IPS DF 19.7 (cell line): ENCODE measurements around the gene ESM1.
"Not testable (repeated sequence)": the region's sequence is repeated elsewhere in the genome, so short reads cannot be mapped to it uniquely, and the experiment has no call there.

Source experiments
- DNase-seq: peaks from one replicate; pipeline ENCODE4 v3.0.0-alpha.2; 2013; ENCODE audit warnings: low read depth, low spot score

The ESM1 gene

GRCh38 chr5:54985301-54986268 is at the start of gene ESM1:
Gene ESM1, minus strand, starts transcription at chr5:54985593. Its CDS starts 76 bp downstream, at chr5:54985517.
- DNase-seq, result no peak

GRCh38 chr5:55033568-55033967 is 48.2 kb upstream of the ESM1 start:
- DNase-seq, result no peak

- DNase-seq, result no peak
Measured at GRCh38 chr5:55031492-55031891, 46.1 kb upstream of the ESM1 start.

GRCh38 chr5:55030676-55031369 is 45.4 kb upstream of the ESM1 start:
- no peak for DNase-seq

GRCh38 chr5:55030220-55030619 is 44.8 kb upstream of the ESM1 start:
- DNase-seq, result no peak

GRCh38 chr5:55027595-55027994 is 42.2 kb upstream of the ESM1 start:
- DNase-seq, result no peak

GRCh38 chr5:55022450-55022849 is 37.1 kb upstream of the ESM1 start:
- DNase-seq, result no peak

GRCh38 chr5:55021821-55022220 is 36.4 kb upstream of the ESM1 start:
- DNase-seq, result no peak

GRCh38 chr5:55021410-55021809 is 36.0 kb upstream of the ESM1 start:
- no peak for DNase-seq

- DNase-seq, result not testable (repeated sequence)
Measured at GRCh38 chr5:55010149-55010548, 24.8 kb upstream of the ESM1 start.

- DNase-seq, result no peak
Measured at GRCh38 chr5:55004729-55005128, 19.3 kb upstream of the ESM1 start.

- no peak for DNase-seq
Measured at GRCh38 chr5:55003432-55004065, 18.2 kb upstream of the ESM1 start.

- DNase-seq, result not testable (repeated sequence)
Measured at GRCh38 chr5:55002166-55002565, 16.8 kb upstream of the ESM1 start.

- no peak for DNase-seq
Measured at GRCh38 chr5:54997081-54997480, 11.7 kb upstream of the ESM1 start.

- DNase-seq, result no peak
Measured at GRCh38 chr5:54996466-54996865, 11.1 kb upstream of the ESM1 start.

- DNase-seq, result no peak
Measured at GRCh38 chr5:54995168-54995567, 9.8 kb upstream of the ESM1 start.

- DNase-seq, result no peak
Measured at GRCh38 chr5:54994628-54995027, 9.2 kb upstream of the ESM1 start.

GRCh38 chr5:54993318-54993717 is 7.9 kb upstream of the ESM1 start:
- peak; percentile 23 for DNase-seq

GRCh38 chr5:54991416-54991815 is 6.0 kb upstream of the ESM1 start:
- no peak for DNase-seq

GRCh38 chr5:54990841-54991258 is 5.5 kb upstream of the ESM1 start:
- DNase-seq, result no peak

GRCh38 chr5:54988817-54989216 is 3.4 kb upstream of the ESM1 start:
- no peak for DNase-seq

GRCh38 chr5:54988218-54988617 is 2.8 kb upstream of the ESM1 start:
- no peak for DNase-seq
